ENCODE data around the gene TSPAN19. TPM values are rescaled to one million over a fixed set of nuclear protein-coding genes. Genes with fewer than 3 reads are reported as not detected.

TSPAN19 gene
- total RNA-seq, 4 donors from 2014 or later: not detected

GRCh38 chr12:85043829-85044228 is 7.8 kb upstream of the TSPAN19 start:
- TF ChIP-seq EP300 (IDR thresholded peaks at IDR 0.05; ENCODE audit: low read depth): no peak
- no peaks in the 10 kb centered on the region for H3K9me3 ChIP-seq
- in situ Hi-C loops (cut with MboI; ENCODE audit: low pct_ligation_motif_present in 1 of 4, low pct_unique_long_range_greater_than_20kb in 1 of 4, low sequenced_read_pairs in 3 of 4): loop anchor here in 1 of 4 donors (25.0 kb wide), 1 partner anchor 157 kb away; no protein-coding TSS in a partner anchor
- H3K27me3 ChIP-seq: no peaks in the 10 kb centered on the region
- H3K4me3 ChIP-seq: no peak overlapping the region
- intact Hi-C loops (cut with DNase I; ENCODE audit: low total_unique reads): no loop called here
- H3K36me3 ChIP-seq: no peaks in the 10 kb centered on the region
- H3K4me1 ChIP-seq: no peaks in the 10 kb centered on the region
- DNase-seq: no peak
- H3K27ac ChIP-seq: no peak overlapping the region

- intact Hi-C loops (cut with DNase I; ENCODE audit: low total_unique reads): no loop called here
- H3K4me3 ChIP-seq: no peak overlapping the region
- WGBS, 2 donors (ENCODE audit: low coverage in 1 of 2): 10 to 24% methylated on average over 1 of the region's 1 CpG
- TF ChIP-seq POLR2AphosphoS5 (IDR thresholded peaks at IDR 0.05) (no peak), EP300 (IDR thresholded peaks at IDR 0.05; ENCODE audit: low read depth) (no peak), CTCF (IDR thresholded peaks at IDR 0.05) (no peak), POLR2A (IDR thresholded peaks at IDR 0.05) (no peak)
- H3K4me1 ChIP-seq: peaks cover 0 to 7% (median 0%) of the 10 kb centered on the region in 4 donors
- in situ Hi-C loops (cut with MboI; ENCODE audit: low pct_ligation_motif_present in 1 of 4, low pct_unique_long_range_greater_than_20kb in 1 of 4, low sequenced_read_pairs in 3 of 4): loop anchor here in 1 of 4 donors (25.0 kb wide), 1 partner anchor 154 kb away; no protein-coding TSS in a partner anchor
- no peaks in the 10 kb centered on the region for H3K36me3 ChIP-seq
- no peak for DNase-seq
- H3K9me3 ChIP-seq: no peaks in the 10 kb centered on the region
- no peaks in the 10 kb centered on the region for H3K27me3 ChIP-seq
- H3K27ac ChIP-seq: no peak overlapping the region
These were observed 5.3 kb upstream of the TSPAN19 start for GRCh38 chr12:85041395-85041794.

GRCh38 chr12:85036733-85037132 is 656 bp upstream of the TSPAN19 start:
- Histone ChIP-seq H3K9me3 (no peaks in the 10 kb centered on the region), H3K36me3 (no peaks in the 10 kb centered on the region), H3K27me3 (peaks cover 5% of the 10 kb centered on the region), H3K4me1 (peaks cover 0 to 7% (median 0%) of the 10 kb centered on the region in 4 donors), H3K27ac (no peak overlapping the region), H3K4me3 (peak overlapping the region in 3 of 4 donors; percentile 28 to 47 (median 32))
- TF ChIP-seq CTCF (IDR thresholded peaks at IDR 0.05): no peak
- WGBS, 2 donors (ENCODE audit: low coverage in 1 of 2): 18 to 20% methylated on average over 3 of the region's 3 CpGs
- in situ Hi-C loops (cut with MboI; ENCODE audit: low pct_ligation_motif_present in 1 of 4, low pct_unique_long_range_greater_than_20kb in 1 of 4, low sequenced_read_pairs in 3 of 4): loop anchor here in 2 of 4 donors (10.0 to 25.0 kb wide), 2 partner anchors 149 to 162 kb away; no protein-coding TSS in a partner anchor
- intact Hi-C loops (cut with DNase I; ENCODE audit: low total_unique reads): no loop called here
- DNase-seq: no peak

GRCh38 chr12:85029456-85029855 is 6.6 kb downstream of the TSPAN19 start:
- no peaks in the 10 kb centered on the region for H3K27me3 ChIP-seq
- in situ Hi-C loops (cut with MboI; ENCODE audit: low pct_ligation_motif_present in 1 of 4, low pct_unique_long_range_greater_than_20kb in 1 of 4, low sequenced_read_pairs in 3 of 4) (loop anchor here in 3 of 4 donors (10.0 to 25.0 kb wide), 3 partner anchors 142 to 155 kb away; no protein-coding TSS in a partner anchor), intact Hi-C loops (cut with DNase I; ENCODE audit: low total_unique reads) (loop anchor here (10.0 kb wide), 1 partner anchor 155 kb away; no protein-coding TSS in a partner anchor)
- no peak overlapping the region for H3K4me3 ChIP-seq
- no peaks in the 10 kb centered on the region for H3K9me3 ChIP-seq
- H3K27ac ChIP-seq: no peak overlapping the region
- TF ChIP-seq POLR2AphosphoS5 (IDR thresholded peaks at IDR 0.05) (no peak), CTCF (IDR thresholded peaks at IDR 0.05) (peak; percentile 44 to 63 (median 49)), EP300 (IDR thresholded peaks at IDR 0.05; ENCODE audit: low read depth) (no peak), POLR2A (IDR thresholded peaks at IDR 0.05) (no peak)
- DNase-seq: no peak
- no peaks in the 10 kb centered on the region for H3K4me1 ChIP-seq
- no peaks in the 10 kb centered on the region for H3K36me3 ChIP-seq

GRCh38 chr12:85018098-85018497 is 18.0 kb downstream of the TSPAN19 start:
- H3K4me3 ChIP-seq: no peak overlapping the region
- no peaks in the 10 kb centered on the region for H3K9me3 ChIP-seq
- in situ Hi-C loops (cut with MboI; ENCODE audit: low pct_ligation_motif_present in 1 of 4, low pct_unique_long_range_greater_than_20kb in 1 of 4, low sequenced_read_pairs in 3 of 4) (no loop called here), intact Hi-C loops (cut with DNase I; ENCODE audit: low total_unique reads) (no loop called here)
- no peak for DNase-seq
- no peak overlapping the region for H3K27ac ChIP-seq
- 68 to 72% methylated on average over 2 of the region's 2 CpGs for WGBS, 2 donors (ENCODE audit: low coverage in 1 of 2)
- no peaks in the 10 kb centered on the region for H3K36me3 ChIP-seq
- TF ChIP-seq POLR2A (IDR thresholded peaks at IDR 0.05): no peak
- no peak for TF ChIP-seq POLR2AphosphoS5 (IDR thresholded peaks at IDR 0.05)
- TF ChIP-seq CTCF (IDR thresholded peaks at IDR 0.05): no peak
- TF ChIP-seq EP300 (IDR thresholded peaks at IDR 0.05; ENCODE audit: low read depth): no peak
- no peaks in the 10 kb centered on the region for H3K4me1 ChIP-seq
- no peaks in the 10 kb centered on the region for H3K27me3 ChIP-seq
